Aorta (tissue), 5 donors: ENCODE results near the gene FURIN. TPM values are rescaled to one million over a fixed set of nuclear protein-coding genes. Genes with fewer than 3 reads are reported as not detected.

Source experiments
- ATAC-seq: fragments of 200-7000 bp; cut with Tn5 transposase; one replicate; pipeline ENCODE4 v1.9.1; 2022; ENCODE audit warnings: moderate library complexity; ENCODE audit not compliant: low FRiP score
- DNase-seq, 2 donors: peaks; one replicate each; pipeline ENCODE4 v3.0.0-alpha.2; 2020
- H3K27ac ChIP-seq, 2 donors: one replicate each; pipeline ENCODE4 v1.5.1; 2013; ENCODE audit warnings: low read length in 2 of 2, mild to moderate bottlenecking in 2 of 2, moderate library complexity in 2 of 2, control low read depth in 1 of 2, inconsistent platforms in 1 of 2, low read depth in 1 of 2
- H3K27me3 ChIP-seq, 2 donors: one replicate each; pipeline ENCODE4 v1.6.1; 2013; ENCODE audit warnings: control low read depth in 1 of 2, low read length in 1 of 2, mild to moderate bottlenecking in 1 of 2, moderate library complexity in 1 of 2; ENCODE audit not compliant: insufficient read depth in 2 of 2, control insufficient read depth in 1 of 2
- H3K36me3 ChIP-seq, 2 donors: one replicate each; pipeline ENCODE4 v1.6.1; 2013; ENCODE audit warnings: control low read depth in 1 of 2, low read length in 1 of 2, mild to moderate bottlenecking in 1 of 2; ENCODE audit not compliant: insufficient read depth in 2 of 2, control insufficient read depth in 1 of 2
- H3K4me1 ChIP-seq, 2 donors: one replicate each; pipeline ENCODE4 v1.6.1; 2013; ENCODE audit warnings: low read length in 2 of 2, control low read depth in 1 of 2, mild to moderate bottlenecking in 1 of 2, moderate library complexity in 1 of 2; ENCODE audit not compliant: insufficient read depth in 2 of 2, control insufficient read depth in 1 of 2
- H3K4me3 ChIP-seq, 2 donors: one replicate each; pipeline ENCODE4 v1.5.1; 2013; ENCODE audit warnings: low read length in 2 of 2, control low read depth in 1 of 2, mild to moderate bottlenecking in 1 of 2
- H3K9me3 ChIP-seq: one replicate; pipeline ENCODE4 v1.6.1; 2013; ENCODE audit warnings: mild to moderate bottlenecking, low read length; ENCODE audit not compliant: control insufficient read depth
- WGBS, 2 donors: extraction: QIAGEN DNeasy Blood & Tissue Kit; methylation state at CpG; one replicate each; pipeline ENCODE4 v1.1.7; 2013; 5-methylcytosine and 5-hydroxymethylcytosine counted together
- intact Hi-C, 2 donors: fragments of 100-400 bp; cut with DNase I; formaldehyde crosslinking; loops; one replicate each; pipeline versions ENCODE4 v1.14.2 to v1.15.0; 2022
- polyA plus RNA-seq, 2 donors: library from polyadenylated mRNA; stranded (reverse); fragments of 200-250 nt; gene quantifications; one replicate each; pipeline ENCODE4 v1.2.3, GENCODE V29; 2013
- total RNA-seq, 2 donors: library from RNA; stranded (reverse); fragmentation: NEBNext Ultra II Directional; extraction: Animal tissue kit (Norgen Biotek cat#: 25700); gene quantifications; one replicate each; pipeline ENCODE4 v1.2.1, GENCODE V29; 2021
- donor health status: healthy with polysubstance abuse.
- donor health status: Bipolar disorder and iron deficiency.
- donor health status: DM: no; HTN: no; CAD: no.
- donor health status: DM: no; HTN: no; CAD: no.
- donor health status: DM: yes; HTN: yes; CAD: no.

FURIN gene
- total and polyA plus RNA-seq, 4 donors, result 20.9 to 65.8 (median 44.1) TPM

DNA sequence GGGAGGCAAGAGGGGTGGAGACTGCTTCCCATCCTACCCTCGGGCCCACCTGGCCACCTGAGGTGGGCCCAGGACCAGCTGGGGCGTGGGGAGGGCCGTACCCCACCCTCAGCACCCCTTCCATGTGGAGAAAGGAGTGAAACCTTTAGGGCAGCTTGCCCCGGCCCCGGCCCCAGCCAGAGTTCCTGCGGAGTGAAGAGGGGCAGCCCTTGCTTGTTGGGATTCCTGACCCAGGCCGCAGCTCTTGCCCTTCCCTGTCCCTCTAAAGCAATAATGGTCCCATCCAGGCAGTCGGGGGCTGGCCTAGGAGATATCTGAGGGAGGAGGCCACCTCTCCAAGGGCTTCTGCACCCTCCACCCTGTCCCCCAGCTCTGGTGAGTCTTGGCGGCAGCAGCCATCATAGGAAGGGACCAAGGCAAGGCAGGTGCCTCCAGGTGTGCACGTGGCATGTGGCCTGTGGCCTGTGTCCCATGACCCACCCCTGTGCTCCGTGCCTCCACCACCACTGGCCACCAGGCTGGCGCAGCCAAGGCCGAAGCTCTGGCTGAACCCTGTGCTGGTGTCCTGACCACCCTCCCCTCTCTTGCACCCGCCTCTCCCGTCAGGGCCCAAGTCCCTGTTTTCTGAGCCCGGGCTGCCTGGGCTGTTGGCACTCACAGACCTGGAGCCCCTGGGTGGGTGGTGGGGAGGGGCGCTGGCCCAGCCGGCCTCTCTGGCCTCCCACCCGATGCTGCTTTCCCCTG lies 13.8 kb downstream of the FURIN start:
- intact Hi-C loops, result loop anchor here (10.0 kb wide), 2 partner anchors 167 to 567 kb away; partner anchors contain the start of gene BLM (in 1 of the 2)
- H3K27me3 ChIP-seq, result no peaks in the 10 kb centered on the region
- no peaks in the 10 kb centered on the region for H3K9me3 ChIP-seq
- peaks cover 0 to 7% of the 10 kb centered on the region in 2 donors for H3K36me3 ChIP-seq
- H3K4me1 ChIP-seq, result no peaks in the 10 kb centered on the region
- 84 to 86% methylated on average over 16 to 19 of the region's 19 CpGs for WGBS, 2 donors
- H3K27ac ChIP-seq, result no peak overlapping the region
- ATAC-seq (no peak), DNase-seq (no peak)
- H3K4me3 ChIP-seq, result no peak overlapping the region

DNA sequence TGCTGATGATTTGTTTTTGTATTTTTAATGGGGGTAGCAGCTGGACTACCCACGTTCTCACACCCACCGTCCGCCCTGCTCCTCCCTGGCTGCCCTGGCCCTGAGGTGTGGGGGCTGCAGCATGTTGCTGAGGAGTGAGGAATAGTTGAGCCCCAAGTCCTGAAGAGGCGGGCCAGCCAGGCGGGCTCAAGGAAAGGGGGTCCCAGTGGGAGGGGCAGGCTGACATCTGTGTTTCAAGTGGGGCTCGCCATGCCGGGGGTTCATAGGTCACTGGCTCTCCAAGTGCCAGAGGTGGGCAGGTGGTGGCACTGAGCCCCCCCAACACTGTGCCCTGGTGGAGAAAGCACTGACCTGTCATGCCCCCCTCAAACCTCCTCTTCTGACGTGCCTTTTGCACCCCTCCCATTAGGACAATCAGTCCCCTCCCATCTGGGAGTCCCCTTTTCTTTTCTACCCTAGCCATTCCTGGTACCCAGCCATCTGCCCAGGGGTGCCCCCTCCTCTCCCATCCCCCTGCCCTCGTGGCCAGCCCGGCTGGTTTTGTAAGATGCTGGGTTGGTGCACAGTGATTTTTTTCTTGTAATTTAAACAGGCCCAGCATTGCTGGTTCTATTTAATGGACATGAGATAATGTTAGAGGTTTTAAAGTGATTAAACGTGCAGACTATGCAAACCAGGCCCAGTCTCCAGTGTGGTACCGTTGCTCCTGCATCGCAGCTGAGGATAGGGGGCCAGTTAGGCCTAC lies 14.6 kb downstream of the FURIN start:
- DNase-seq, result no peak
- peaks cover 0 to 5% of the 10 kb centered on the region in 2 donors for H3K36me3 ChIP-seq
- H3K9me3 ChIP-seq, result no peaks in the 10 kb centered on the region
- H3K4me1 ChIP-seq, result no peaks in the 10 kb centered on the region
- H3K4me3 ChIP-seq, result no peak overlapping the region
- intact Hi-C loops, result loop anchor here (10.0 kb wide), 2 partner anchors 168 to 568 kb away; partner anchors contain the start of gene BLM (in 1 of the 2)
- WGBS, 2 donors, result 73% methylated on average over 13 of the region's 13 CpGs
- H3K27me3 ChIP-seq, result no peaks in the 10 kb centered on the region
- H3K27ac ChIP-seq, result peak overlapping the region in 1 of 2 donors; percentile 74
- no peak for ATAC-seq

- 51% methylated on average over 7 of the region's 7 CpGs for WGBS, 2 donors
- H3K36me3 ChIP-seq, result peaks cover 0 to 4% of the 10 kb centered on the region in 2 donors
- H3K4me1 ChIP-seq, result no peaks in the 10 kb centered on the region
- no peaks in the 10 kb centered on the region for H3K27me3 ChIP-seq
- H3K9me3 ChIP-seq, result no peaks in the 10 kb centered on the region
- DNase-seq, result peak in 1 of 2 donors; percentile 52
- intact Hi-C loops, result loop anchor here (10.0 kb wide), 2 partner anchors 169 to 569 kb away; partner anchors contain the start of gene BLM (in 1 of the 2)
- peak overlapping the region; percentile 23 to 74 for H3K27ac ChIP-seq
- H3K4me3 ChIP-seq, result no peak overlapping the region
- no peak for ATAC-seq
These were observed 15.2 kb downstream of the FURIN start for GRCh38 chr15:90883526-90883975.

GRCh38 chr15:90883976-90884718 lies 15.8 kb downstream of the FURIN start, which contains the start of gene FES:
Gene FES (plus strand): TSS chr15:90884504. CDS start chr15:90885046, 542 bp downstream.
- intact Hi-C loops, result loop anchor here (2.0 to 10.0 kb wide), 3 partner anchors 169 to 569 kb away; partner anchors contain the start of gene BLM (in 1 of the 2)

GRCh38 chr15:90884719-90885431 lies 16.5 kb downstream of the FURIN start:
- ATAC-seq, result peak; percentile 15

More at GRCh38 chr15:90883976-90884718, 15.8 kb downstream of the FURIN start, which contains the start of gene FES:
- Histone ChIP-seq H3K27me3 (no peaks in the 10 kb centered on the region), H3K4me3 (peak within 1 kb of the TSS; percentile 29 to 52), H3K27ac (peak within 1 kb of the TSS; percentile 23 to 74), H3K36me3 (peaks cover 0 to 2% of the 10 kb centered on the region in 2 donors), H3K9me3 (no peaks in the 10 kb centered on the region), H3K4me1 (no peaks in the 10 kb centered on the region)
- ATAC-seq (peak; percentile 78), DNase-seq (peak; percentile 89)
- WGBS, 2 donors, result 2% methylated on average over 44 to 58 of the region's 58 CpGs

GRCh38 chr15:90885432-90886290 lies 17.3 kb downstream of the FURIN start:
- peak; percentile 84 for ATAC-seq
- Histone ChIP-seq H3K27ac (peak overlapping the region in 1 of 2 donors; percentile 6), H3K9me3 (no peaks in the 10 kb centered on the region), H3K4me3 (no peak overlapping the region), H3K36me3 (peaks cover 0 to 1% of the 10 kb centered on the region in 2 donors), H3K27me3 (no peaks in the 10 kb centered on the region), H3K4me1 (no peaks in the 10 kb centered on the region)
- whole genome bisulfite sequencing, 2 donors, result 49 to 52% methylated on average over 23 of the region's 23 CpGs
- intact Hi-C loops, result loop anchor here (2.0 to 10.0 kb wide), 4 partner anchors 171 to 571 kb away; partner anchors contain the start of gene BLM (in 1 of the 2)
- peak; percentile 89 to 93 for DNase-seq

More at GRCh38 chr15:90884719-90885431, 16.5 kb downstream of the FURIN start:
- WGBS, 2 donors, result 24 to 31% methylated on average over 14 to 16 of the region's 16 CpGs
- Histone ChIP-seq H3K27me3 (no peaks in the 10 kb centered on the region), H3K9me3 (no peaks in the 10 kb centered on the region), H3K4me3 (peak overlapping the region; percentile 29 to 52), H3K36me3 (peaks cover 0 to 2% of the 10 kb centered on the region in 2 donors), H3K4me1 (no peaks in the 10 kb centered on the region), H3K27ac (peak overlapping the region; percentile 23 to 24)
- intact Hi-C loops, result loop anchor here (2.0 to 10.0 kb wide), 4 partner anchors 170 to 570 kb away; partner anchors contain the start of gene BLM (in 1 of the 2)
- DNase-seq, result peak in 1 of 2 donors; percentile 58

- ATAC-seq (no peak), DNase-seq (no peak)
- Histone ChIP-seq H3K27ac (no peak overlapping the region), H3K27me3 (no peaks in the 10 kb centered on the region), H3K9me3 (no peaks in the 10 kb centered on the region), H3K4me3 (no peak overlapping the region), H3K4me1 (no peaks in the 10 kb centered on the region), H3K36me3 (no peaks in the 10 kb centered on the region)
- WGBS, 2 donors, result 23 to 26% methylated on average over 5 of the region's 5 CpGs
- intact Hi-C loops, result loop anchor here (5.0 to 10.0 kb wide), 3 partner anchors 171 to 571 kb away; partner anchors contain the start of gene BLM (in 1 of the 2)
These were observed 17.9 kb downstream of the FURIN start for GRCh38 chr15:90886291-90886614.
